Panc1 (cell line): ENCODE measurements around the gene CUL5.

Source experiments
- CTCF ChIP-seq: fragments of 450-650 bp; IDR thresholded peaks from 2 replicates; pipeline ENCODE4 v1.5.1; 2017; ENCODE audit warnings: mild to moderate bottlenecking
- POLR2AphosphoS5 ChIP-seq: IDR thresholded peaks from 2 replicates; pipeline ENCODE4 v1.6.1; 2012; ENCODE audit warnings: mild to moderate bottlenecking, low read depth, low read length, moderate library complexity
- REST ChIP-seq, 2 experiments: IDR thresholded peaks; 2 replicates each; pipeline ENCODE4 v1.6.1; 2011 to 2012; ENCODE audit warnings: low read depth in 2 of 2, control low read depth in 1 of 2, low read length in 1 of 2, mild to moderate bottlenecking in 1 of 2, moderate library complexity in 1 of 2; ENCODE audit not compliant: insufficient read depth in 1 of 2
- SIN3A ChIP-seq: IDR thresholded peaks from 2 replicates; pipeline ENCODE4 v1.6.1; 2012; ENCODE audit warnings: low read depth, mild to moderate bottlenecking, low read length, moderate library complexity, borderline replicate concordance; ENCODE audit not compliant: insufficient read depth
- TCF7L2 ChIP-seq: IDR thresholded peaks from 2 replicates; pipeline ENCODE4 v1.6.1; 2011; ENCODE audit warnings: mild to moderate bottlenecking, low read depth, low read length, inconsistent platforms

GRCh38 chr11:108018708-108019107 is 10.0 kb downstream of the CUL5 start:
- no peak for TF ChIP-seq CTCF
- no peak for TF ChIP-seq POLR2AphosphoS5
- TF ChIP-seq REST (IDR thresholded peaks at IDR 0.05; ENCODE audit: insufficient read depth in 1 of 2, low read depth in 2 of 2, low read length in 1 of 2), result no peak
- no peak for TF ChIP-seq TCF7L2
- TF ChIP-seq SIN3A, result no peak
